NB4 (cell line): ENCODE data around the gene TRMT2A.

ENCODE experiments used
- CTCF ChIP-seq: IDR thresholded peaks from one replicate; pipeline ENCODE4 v1.5.1; 2012; ENCODE audit warnings: low read depth, low read length
- MYC ChIP-seq: IDR thresholded peaks from 2 replicates; pipeline ENCODE4 v1.6.1; 2011; ENCODE audit warnings: low read depth, low read length
- POLR2A ChIP-seq: IDR thresholded peaks from 2 replicates; pipeline ENCODE4 v1.6.1; 2011; ENCODE audit warnings: mild to moderate bottlenecking; ENCODE audit not compliant: insufficient read length; ENCODE audit errors: extremely low read depth
- TF ChIP-seq, protein P1 (sequence below): IDR thresholded peaks from 2 replicates; pipeline ENCODE4 v1.6.1; 2011; ENCODE audit warnings: low read depth, low read length

- no peak for TF ChIP-seq CTCF
- TF ChIP-seq, protein P1, sequence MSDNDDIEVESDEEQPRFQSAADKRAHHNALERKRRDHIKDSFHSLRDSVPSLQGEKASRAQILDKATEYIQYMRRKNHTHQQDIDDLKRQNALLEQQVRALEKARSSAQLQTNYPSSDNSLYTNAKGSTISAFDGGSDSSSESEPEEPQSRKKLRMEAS: no peak
- TF ChIP-seq POLR2A: no peak
- no peak for TF ChIP-seq MYC
Observed at GRCh38 chr22:20132686-20133246, 15.7 kb upstream of the TRMT2A start.
